ENCODE measurements around the gene VPS13A. TPM values are rescaled to one million over a fixed set of nuclear protein-coding genes. Genes with fewer than 3 reads are reported as not detected.
"Not testable (repeated sequence)": the region's sequence is repeated elsewhere in the genome, so short reads cannot be mapped to it uniquely, and the experiment has no call there.

VPS13A gene
- total RNA-seq, 2 donors from 2014 or later = 31.2 to 31.9 TPM

DNA sequence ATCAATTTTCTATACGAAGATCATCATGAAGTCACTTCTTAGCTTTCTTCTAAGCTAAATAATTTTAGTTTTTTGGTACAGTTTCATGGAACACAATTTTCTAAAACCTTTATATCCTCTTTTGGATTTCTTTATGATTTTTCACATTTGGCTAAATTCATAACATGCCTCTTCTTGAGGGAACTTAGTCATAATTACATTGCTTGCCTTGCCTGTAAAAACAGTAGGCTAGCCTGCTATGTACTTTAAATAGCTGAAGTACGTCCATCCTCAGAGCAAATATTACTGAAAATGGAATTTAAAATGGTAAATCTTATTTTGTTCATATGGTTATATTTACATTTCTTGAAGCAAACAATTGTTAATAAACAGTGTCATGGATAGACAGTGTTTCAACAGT is 225.0 kb downstream of the VPS13A start:
- ATAC-seq (no peak), DNase-seq (no peak)
- intact Hi-C loops (cut with DNase I) = no loop called here

DNA sequence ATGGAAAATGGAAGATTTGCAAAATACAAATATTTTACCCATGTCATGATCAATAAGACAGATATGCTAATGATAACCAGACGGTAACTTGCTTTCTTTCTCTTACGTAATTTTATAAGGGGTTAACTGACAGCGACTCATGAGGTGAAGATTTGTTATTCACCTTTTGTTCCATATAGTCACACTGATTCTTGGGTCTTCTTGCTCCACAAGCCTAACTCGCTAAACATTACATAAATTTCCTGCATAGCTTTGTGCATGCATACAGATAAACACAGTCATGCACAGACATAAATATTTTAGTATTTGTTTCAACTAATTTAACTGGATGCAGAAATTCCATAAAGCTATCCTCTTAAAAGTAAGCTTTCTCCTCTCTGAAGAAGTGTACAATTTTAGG is 225.9 kb downstream of the VPS13A start:
- DNase-seq (no peak), ATAC-seq (no peak)
- intact Hi-C loops (cut with DNase I) = no loop called here

DNA sequence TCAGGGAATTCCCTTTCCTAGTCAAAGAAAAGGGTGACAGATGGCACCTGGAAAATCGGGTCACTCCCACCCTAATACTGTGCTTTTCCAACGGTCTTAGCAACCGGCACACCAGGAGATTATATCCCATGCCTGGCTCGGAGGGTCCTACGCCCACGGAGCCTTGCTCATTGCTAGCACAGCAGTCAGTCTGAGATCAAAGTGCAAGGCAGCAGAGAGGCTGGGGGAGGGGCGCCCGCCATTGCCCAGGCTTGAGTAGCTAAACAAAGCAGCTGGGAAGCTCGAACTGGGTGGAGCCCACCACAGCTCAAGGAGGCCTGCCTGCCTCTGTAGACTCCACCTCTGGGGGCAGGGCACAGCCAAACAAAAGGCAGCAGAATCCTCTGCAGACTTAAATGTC is 231.2 kb downstream of the VPS13A start:
- ATAC-seq; intact Hi-C loops (cut with DNase I); DNase-seq: not testable (repeated sequence)

DNA sequence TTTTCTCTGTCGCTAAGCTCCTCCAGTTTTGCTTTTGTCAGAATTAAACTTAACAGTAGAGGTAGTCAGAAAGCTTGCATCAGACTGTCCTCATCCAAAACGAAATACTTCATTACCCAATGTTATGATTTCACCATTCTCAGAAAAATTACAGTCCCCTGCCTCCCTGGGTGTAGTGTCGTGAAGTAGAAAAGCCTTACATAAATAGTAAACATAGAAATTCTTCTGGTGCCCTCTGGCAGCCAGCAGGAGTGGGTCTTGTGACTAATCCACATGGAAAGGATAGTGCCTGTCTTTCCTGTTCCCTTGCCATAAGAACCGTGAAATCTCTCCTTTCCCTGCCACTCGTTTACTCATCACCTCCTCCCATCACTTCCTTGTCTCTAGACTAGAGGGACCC is 240.2 kb downstream of the VPS13A start:
- ATAC-seq (peak in 1 of 2 donors; percentile 89), DNase-seq (no peak)
- intact Hi-C loops (cut with DNase I) = no loop called here

DNA sequence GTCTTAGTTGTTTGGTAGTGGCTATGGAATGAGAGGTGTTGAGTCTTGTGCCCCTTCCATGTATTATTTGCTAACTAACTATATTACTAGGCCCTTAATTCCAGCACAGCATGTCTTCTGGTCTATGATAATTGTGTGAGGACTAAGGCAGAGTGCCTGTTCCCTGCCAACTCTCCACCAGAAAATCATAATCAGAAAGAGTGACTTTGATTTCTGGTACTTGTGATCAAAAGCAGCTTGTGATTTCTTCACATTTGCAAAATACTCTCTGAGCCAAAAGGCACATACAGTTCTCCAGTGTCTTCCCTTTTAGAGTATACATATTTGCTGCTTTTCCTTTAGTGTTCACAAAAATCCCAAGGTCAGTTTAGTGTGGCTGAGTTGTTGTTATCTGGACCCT is 240.9 kb downstream of the VPS13A start:
- intact Hi-C loops (cut with DNase I) = no loop called here
- peak in 1 of 2 donors; percentile 36 for ATAC-seq
- no peak for DNase-seq

DNA sequence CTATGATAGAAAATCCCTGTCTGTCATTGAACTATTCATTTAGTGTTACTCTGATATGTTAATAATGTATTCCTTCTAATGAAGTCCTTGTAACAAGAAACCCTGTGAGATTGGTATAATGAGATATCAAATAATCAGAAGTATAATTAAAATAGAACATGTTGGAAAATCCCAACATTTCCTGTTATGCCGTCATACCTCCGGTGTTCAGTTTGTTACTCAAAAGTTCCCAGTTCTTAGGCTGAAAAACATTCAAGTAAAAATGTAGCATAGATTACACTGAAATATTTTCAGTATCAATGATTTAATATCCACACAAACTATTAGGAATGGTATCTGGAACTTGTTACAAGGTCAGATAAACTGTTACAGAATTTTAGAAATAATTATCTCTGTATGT is 243.3 kb downstream of the VPS13A start:
- intact Hi-C loops (cut with DNase I) = no loop called here
- no peak for ATAC-seq

DNA sequence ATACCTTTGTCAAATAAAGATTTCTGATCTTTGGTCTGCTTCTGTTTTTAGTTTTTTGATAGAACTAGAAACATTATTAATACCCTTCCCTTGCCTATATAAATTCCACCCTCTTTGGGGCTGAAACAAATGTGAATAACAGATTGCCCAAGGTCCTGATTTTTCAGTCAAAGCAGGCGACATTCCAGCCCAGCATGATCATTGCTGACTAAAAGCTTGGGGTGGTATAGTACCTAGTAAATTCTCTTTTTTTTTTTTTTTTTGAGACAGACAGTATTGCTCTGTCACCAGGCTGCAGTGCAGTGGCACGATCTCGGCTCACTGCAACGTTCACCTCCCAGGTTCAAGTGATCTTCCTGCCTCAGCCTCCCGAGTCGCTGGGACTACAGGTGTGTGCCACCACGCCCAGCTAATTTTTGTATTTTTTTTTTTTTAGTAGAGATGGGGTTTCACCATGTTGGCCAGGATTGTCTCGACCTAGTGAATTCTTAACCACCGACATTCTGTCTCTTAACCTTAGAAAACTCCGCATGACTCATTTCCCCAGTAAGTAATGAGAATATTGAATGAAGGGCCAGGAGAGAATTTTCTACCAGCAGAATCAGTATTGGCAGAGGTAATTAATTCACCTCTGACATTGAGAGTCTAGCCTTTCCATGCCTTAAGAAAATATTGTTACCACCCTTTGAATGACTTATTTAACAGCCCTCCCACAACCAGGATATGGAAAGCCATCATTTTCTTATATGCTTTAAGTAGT is 244.4 kb downstream of the VPS13A start:
- ATAC-seq (no peak), DNase-seq (no peak)
- intact Hi-C loops (cut with DNase I) = no loop called here

More for the DNA sequence above, 243.3 kb downstream of the VPS13A start:
- DNase-seq = no peak

DNA sequence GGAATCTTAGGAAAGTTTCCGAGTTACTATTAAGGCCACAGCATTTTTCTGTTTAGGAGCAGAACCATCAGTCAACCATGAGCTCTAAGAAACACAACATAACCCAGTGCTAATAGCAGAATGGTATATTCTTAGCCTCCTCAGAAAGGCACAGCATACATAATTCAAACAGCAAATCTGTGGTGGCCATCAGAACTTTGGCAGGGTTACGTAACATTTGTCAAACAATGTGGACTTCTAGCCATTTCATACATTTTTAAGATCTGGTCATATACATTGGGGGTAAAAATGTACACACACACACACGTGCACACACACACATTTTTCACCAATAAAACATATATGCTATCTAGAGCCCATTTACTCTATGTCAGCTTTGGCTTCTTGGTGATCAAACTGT is 245.6 kb downstream of the VPS13A start:
- intact Hi-C loops (cut with DNase I) = no loop called here
- no peak for ATAC-seq
- no peak for DNase-seq

DNA sequence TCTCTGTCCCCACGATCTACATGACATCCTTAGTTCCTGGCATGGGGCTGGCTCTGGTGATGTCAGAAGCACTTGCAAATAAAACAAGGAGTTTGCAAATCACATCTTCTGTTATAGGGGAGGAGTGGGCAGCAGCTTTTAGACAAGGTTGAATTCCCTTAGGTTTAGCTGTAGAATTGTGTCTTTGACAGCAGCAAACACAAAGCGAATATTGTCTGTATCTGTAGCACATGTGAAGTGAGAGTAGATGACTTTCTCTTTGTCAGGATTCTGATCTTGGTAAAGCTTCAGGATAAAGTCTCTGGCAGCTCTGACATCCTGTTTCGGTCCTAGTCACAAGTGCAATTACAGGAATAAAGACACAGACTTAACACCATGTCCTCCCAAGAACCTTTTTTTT is 246.5 kb downstream of the VPS13A start:
- DNase-seq = no peak
- no peak for ATAC-seq
- intact Hi-C loops (cut with DNase I) = no loop called here

DNA sequence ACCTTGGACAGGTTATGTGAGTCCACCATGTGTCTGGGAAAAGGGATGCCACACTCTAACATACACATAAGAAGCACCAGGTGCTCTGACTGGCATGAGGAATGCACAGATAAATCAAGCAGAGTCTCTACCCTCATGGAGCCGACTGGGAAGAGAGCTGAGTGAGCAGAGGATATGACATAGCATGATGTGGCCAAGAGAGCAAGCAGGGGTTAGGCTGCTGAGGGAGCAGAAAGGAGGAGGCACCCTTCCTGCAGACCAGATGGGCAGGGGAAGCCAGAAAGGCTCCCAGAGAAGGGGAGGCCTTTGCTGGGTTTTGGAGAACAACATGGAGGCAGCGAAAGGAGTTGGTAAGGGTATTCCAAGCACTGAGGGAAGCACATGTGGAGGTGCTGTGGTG is 247.7 kb downstream of the VPS13A start:
- ATAC-seq (no peak), DNase-seq (no peak)
- intact Hi-C loops (cut with DNase I) = no loop called here

DNA sequence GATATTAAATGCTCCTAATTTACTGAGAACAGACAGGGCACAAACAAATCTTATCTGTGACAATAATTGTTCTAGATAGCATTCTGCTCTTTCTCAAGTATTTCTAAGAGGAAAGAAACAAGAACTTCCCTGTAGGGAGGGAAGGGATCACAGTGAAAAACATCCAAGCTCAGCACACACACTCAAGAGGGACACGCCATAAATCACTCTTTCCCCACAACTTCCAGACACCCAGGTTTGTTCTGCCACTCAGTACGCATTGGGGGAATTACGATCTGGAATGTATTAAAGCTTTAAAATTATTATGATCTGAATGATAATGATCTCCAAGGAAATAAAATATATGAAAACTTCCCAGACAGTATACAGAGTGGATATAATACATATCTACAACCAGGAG is 249.4 kb downstream of the VPS13A start:
- no peak for DNase-seq
- no peak for ATAC-seq
- intact Hi-C loops (cut with DNase I) = no loop called here

DNA sequence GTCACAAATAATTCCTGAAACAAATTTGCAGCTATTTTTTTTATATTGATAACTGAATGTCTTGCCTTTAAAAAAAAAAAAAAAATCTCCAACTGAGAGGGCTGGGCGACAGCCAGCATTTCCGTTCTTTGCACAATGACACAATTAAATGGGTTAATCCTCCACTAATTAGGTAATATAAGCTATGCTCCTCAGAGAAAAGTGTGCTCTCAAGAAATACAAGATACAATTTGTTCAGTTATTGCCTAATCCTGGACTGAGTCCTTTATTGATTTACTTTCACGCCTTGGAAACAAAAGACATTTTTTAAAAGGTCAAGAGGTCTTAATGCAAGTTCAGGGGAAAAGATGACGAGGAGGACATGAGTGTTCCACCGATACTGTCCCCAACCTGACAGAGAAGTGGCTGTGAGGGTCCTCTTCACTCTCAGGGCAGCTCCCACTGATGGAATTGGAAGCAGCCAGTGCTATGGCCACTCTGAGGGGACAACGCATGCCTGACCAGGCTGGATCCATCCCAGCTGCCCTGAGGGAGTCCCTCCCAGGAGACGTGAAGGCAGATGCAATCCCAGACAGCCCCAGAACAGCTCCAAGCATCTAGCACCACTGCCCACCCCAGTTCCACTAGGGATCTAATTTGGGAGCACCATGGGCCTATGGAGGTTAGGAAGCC is 250.1 kb downstream of the VPS13A start:
- intact Hi-C loops (cut with DNase I) = no loop called here
- ATAC-seq (no peak), DNase-seq (no peak)

DNA sequence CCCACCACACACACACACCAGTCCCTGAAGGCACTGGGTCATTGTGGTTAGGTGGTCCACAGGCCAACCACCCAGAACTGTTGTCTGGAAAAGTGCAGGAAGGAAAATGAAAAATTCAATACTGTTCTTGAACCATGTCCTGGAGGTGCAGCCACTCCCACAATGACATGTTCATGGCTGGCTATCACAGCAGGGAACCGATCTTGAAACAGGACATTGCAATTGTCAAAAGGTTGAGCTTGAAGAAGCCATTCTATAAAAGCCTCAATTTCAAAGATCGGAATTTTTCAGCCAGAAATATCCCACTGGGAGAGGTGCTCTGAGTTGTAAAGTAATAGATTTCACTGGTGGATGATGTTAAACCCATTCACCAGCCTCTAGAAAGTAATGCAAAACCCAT is 252.6 kb downstream of the VPS13A start:
- ATAC-seq (no peak), DNase-seq (no peak)
- intact Hi-C loops (cut with DNase I) = loop anchor here in 1 of 2 donors (10.0 kb wide), 1 partner anchor 605 kb away; the partner anchor contains the start of gene GNAQ

DNA sequence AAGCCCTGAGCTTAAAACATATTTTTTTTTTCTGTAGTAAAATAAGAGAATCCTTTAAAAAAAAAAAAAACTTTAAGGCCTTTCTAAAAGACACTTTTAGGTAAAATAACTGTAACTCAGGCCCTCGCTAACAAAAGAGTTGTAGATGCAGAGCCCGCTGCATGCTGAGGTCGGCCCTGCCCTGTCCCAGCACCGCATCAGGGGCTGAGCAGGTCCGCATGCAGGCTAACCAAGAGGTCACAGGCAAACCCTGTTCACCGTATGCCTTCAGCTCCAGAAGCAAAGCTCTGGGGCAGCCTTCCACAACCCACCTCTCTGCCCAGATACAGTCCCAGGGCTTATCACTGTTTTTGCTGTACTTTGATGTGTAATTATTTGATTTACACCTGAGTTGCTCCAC is 254.7 kb downstream of the VPS13A start:
- ATAC-seq (no peak), DNase-seq (no peak)
- intact Hi-C loops (cut with DNase I) = loop anchor here in 1 of 2 donors (10.0 kb wide), 1 partner anchor 603 kb away; the partner anchor contains the start of gene GNAQ

DNA sequence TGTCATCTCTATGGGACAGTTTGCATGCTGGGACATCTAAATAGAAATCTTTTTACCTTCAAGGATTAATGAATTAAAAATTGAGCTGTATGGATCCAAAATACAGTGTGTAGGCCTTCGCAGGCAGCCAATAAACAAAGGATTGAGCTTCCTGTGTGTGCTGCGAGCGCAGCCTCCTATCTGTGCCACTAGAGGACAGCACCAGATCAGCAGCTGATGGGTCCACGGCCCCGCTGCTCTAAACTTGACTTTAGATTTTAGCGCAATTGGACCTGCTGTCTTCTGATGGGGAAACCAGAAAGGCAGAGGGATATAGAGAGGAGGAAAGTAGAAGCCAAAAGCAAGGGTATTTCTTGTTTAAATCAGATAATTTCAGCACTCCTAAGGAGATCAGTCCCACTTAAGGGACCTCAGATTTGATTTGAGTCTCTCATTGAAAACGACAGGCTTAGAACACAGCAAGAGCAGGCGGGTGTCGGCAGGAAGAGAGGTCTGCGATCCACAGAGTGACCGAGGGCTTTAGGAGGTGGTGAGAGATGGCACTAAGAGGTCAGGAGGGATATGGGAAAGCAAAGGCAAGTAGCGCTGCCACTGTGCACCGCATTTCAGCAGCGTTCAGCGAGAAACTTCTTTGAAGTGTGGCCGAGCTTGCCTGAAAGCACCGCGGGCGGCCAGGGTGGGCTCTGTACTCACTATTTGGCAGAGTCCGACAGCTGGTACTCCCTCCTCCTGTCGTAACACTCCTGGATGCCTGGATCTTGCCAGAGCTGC is 256.5 kb downstream of the VPS13A start:
- intact Hi-C loops (cut with DNase I) = loop anchor here in 1 of 2 donors (10.0 kb wide), 1 partner anchor 601 kb away; the partner anchor contains the start of gene GNAQ
- ATAC-seq = peak; percentile 79 to 82
- DNase-seq = peak; percentile 69

DNA sequence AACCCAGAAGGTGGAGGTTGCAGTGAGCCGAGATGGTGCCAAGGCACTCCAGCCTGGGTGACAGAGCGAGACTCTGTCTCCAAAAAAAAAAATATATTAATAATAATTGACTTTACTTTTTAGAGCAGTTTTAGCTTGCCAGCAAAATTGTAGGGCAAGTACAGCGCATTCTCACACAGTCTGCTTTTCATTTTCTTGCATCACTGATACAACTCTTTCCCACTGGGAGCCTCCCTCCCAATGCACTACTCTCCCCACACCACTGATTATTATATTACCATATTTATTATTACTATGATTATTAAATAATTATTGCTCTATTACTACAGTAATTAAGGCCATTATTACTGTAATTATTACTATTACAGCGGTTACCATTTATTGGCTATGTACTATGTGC is 257.9 kb downstream of the VPS13A start:
- intact Hi-C loops (cut with DNase I) = loop anchor here in 1 of 2 donors (5.0 to 10.0 kb wide), 2 partner anchors 317 to 600 kb away; partner anchors contain the start of gene GNAQ
- DNase-seq = no peak
- peak in 1 of 2 donors; percentile 76 for ATAC-seq

DNA sequence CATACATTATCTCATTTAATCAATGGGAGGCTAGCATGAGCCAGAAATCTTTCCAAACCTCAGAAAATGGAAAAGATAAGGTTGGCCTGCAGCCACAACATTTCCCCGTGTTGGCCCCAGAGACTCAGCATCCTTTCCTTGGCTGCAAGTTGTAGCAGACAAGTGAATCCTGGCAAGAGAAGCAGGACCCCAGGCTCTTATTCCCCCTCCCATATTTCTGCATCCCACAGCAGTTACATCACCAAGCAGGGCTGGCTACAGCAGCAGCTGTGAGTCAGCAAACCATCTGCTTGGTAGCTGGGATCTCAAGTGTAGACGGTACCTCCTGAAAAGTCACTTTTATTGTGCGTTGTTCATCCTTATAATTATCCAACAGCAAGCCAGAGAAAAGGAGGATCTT is 258.4 kb downstream of the VPS13A start:
- ATAC-seq = peak in 1 of 2 donors; percentile 75
- intact Hi-C loops (cut with DNase I) = loop anchor here in 1 of 2 donors (5.0 to 10.0 kb wide), 2 partner anchors 317 to 599 kb away; partner anchors contain the start of gene GNAQ
- DNase-seq = no peak

DNA sequence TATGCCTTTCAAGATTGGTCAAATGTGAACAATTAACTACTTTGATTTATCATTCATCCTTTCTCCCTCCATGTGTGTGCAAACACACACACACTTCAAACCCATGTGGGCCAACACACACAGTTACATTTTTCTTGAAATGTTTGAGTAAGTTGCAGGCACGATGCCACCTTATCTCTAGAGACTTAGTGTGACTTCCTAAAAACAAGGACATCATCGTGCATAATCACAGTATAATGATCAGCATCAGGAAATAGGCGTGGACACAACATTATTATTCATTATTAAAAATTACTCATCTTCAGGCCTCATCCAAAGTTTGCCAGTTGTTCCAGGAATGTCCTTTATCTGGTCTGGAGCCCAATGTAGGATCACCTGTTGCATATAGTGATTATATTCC is 261.3 kb downstream of the VPS13A start:
- ATAC-seq (no peak), DNase-seq (no peak)
- intact Hi-C loops (cut with DNase I) = loop anchor here in 1 of 2 donors (5.0 to 10.0 kb wide), 2 partner anchors 314 to 596 kb away; partner anchors contain the start of gene GNAQ

DNA sequence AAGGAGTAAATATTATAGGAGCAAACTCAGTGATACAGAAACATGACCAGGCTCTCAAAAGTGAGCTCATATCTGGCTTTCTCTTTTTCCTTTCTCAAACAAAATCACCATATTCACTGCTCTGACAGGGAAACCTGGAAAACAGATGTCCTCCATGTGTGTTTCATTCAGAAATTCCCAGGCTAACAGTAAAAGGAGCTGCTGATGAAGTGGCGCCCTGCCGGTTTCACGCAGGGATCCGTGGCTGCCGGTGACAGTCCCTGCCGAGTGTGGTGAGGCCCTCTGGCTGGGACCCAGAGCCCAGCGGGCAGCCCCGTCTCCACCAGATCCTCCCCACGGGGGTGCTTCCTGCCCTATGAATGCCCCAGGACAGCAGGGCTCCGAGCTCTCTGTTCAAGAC is 262.7 kb downstream of the VPS13A start:
- intact Hi-C loops (cut with DNase I) = no loop called here
- peak; percentile 8 to 24 for ATAC-seq

More for the DNA sequence above, 262.7 kb downstream of the VPS13A start:
- DNase-seq = no peak
